ENCODE results near the gene EPHA6. TPM values are rescaled to one million over a fixed set of nuclear protein-coding genes. Genes with fewer than 3 reads are reported as not detected.

EPHA6 gene
- total RNA-seq, 4 donors from 2014 or later, result 2.1 to 7.0 (median 5.8) TPM

DNA sequence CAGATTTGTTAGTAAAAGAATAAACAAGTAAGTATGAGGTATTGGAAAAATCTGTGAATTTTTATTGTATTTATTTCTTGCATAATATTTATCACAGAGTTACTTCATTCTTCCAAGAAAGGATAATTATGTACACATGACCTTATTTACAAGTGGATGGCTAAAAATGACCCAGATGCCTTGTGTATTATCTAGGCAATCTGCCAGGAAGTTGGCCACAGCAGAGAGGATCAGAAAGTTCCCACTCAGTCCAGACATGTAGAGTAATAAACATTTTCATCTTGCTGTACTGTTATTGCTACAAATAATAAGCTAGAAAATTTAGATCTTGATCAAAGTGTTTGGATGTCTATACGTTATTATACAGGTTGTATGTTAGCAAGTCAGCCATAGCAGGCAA, 317.1 kb downstream of the EPHA6 start:
- WGBS, 2 donors, result 71 to 93% methylated on average over 1 of the region's 1 CpG
- Histone ChIP-seq H3K4me3 (replicated peaks in 1 of 3) (no peak overlapping the region), H3K36me3 (no peaks in the 10 kb centered on the region), H3K4me1 (no peaks in the 10 kb centered on the region), H3K27me3 (no peaks in the 10 kb centered on the region), H3K27ac (no peak overlapping the region), H3K9me3 (no peaks in the 10 kb centered on the region)
- TF ChIP-seq, protein P1, sequence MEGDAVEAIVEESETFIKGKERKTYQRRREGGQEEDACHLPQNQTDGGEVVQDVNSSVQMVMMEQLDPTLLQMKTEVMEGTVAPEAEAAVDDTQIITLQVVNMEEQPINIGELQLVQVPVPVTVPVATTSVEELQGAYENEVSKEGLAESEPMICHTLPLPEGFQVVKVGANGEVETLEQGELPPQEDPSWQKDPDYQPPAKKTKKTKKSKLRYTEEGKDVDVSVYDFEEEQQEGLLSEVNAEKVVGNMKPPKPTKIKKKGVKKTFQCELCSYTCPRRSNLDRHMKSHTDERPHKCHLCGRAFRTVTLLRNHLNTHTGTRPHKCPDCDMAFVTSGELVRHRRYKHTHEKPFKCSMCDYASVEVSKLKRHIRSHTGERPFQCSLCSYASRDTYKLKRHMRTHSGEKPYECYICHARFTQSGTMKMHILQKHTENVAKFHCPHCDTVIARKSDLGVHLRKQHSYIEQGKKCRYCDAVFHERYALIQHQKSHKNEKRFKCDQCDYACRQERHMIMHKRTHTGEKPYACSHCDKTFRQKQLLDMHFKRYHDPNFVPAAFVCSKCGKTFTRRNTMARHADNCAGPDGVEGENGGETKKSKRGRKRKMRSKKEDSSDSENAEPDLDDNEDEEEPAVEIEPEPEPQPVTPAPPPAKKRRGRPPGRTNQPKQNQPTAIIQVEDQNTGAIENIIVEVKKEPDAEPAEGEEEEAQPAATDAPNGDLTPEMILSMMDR (IDR thresholded peaks at IDR 0.05), result no peak
- no peak for TF ChIP-seq POLR2A (IDR thresholded peaks at IDR 0.05)
- DNase-seq, result no peak
- intact Hi-C loops (cut with DNase I), result no loop called here

DNA sequence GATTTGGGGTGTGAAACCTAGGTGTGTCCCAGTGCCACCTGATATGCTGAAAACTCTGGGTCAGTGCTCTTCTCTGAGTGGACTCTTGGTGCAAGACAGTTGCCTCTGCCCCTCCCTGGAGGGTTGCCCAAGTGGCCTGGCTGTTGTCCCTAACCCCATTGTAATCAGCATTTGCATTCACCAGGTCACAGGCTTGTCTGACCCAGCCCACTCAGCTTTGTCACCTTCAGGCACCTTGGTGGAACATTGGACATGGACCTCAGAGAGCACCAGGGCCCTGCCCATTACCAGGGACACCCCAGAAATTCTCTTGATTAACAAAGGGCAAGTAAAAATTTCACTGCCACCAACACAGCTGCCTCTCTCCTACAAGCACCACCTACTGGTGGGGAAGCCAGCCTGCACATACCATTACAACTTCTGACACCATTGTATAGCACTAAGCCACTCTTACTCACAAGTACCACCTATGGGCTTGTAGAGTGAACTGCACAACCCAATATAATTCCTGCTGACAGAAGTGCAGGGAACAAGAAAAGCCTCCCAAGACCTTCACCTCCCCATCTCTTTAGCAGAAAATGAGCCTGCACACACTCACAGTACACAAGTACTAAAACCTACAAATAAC, 324.6 kb downstream of the EPHA6 start:
- no peak for DNase-seq
- Histone ChIP-seq H3K4me1 (no peaks in the 10 kb centered on the region), H3K27me3 (no peaks in the 10 kb centered on the region), H3K4me3 (replicated peaks in 1 of 3) (no peak overlapping the region), H3K27ac (no peak overlapping the region), H3K9me3 (no peaks in the 10 kb centered on the region), H3K36me3 (no peaks in the 10 kb centered on the region)
- intact Hi-C loops (cut with DNase I), result no loop called here
- TF ChIP-seq, protein P1 (IDR thresholded peaks at IDR 0.05), result no peak
- no peak for TF ChIP-seq POLR2A (IDR thresholded peaks at IDR 0.05)

DNA sequence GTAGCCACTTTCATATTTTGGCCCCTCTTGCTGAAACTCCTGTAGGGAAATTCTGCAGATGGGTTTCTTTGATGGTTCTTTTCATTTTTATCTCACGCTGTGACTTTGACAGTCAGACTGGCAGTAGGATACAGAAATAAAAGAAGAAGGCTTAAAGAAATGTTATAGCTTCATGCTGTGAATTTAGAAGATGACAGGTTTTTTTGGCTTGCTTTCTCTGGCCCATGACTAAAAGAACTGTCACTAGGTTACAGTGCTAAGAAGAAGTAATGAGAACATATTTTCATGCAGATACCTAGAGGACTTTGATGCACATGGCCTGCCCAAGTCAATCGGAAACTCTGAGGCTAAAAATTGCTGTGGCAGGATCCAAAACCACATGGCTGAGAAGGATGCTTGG, 334.5 kb downstream of the EPHA6 start:
- no peak overlapping the region for H3K4me3 ChIP-seq (replicated peaks in 1 of 3)
- TF ChIP-seq POLR2A (IDR thresholded peaks at IDR 0.05), result no peak
- TF ChIP-seq, protein P1 (IDR thresholded peaks at IDR 0.05), result no peak
- H3K9me3 ChIP-seq, result no peaks in the 10 kb centered on the region
- no peak for DNase-seq
- H3K27ac ChIP-seq, result no peak overlapping the region
- H3K36me3 ChIP-seq, result no peaks in the 10 kb centered on the region
- no peaks in the 10 kb centered on the region for H3K4me1 ChIP-seq
- intact Hi-C loops (cut with DNase I), result no loop called here
- 89 to 92% methylated on average over 2 of the region's 2 CpGs for WGBS, 2 donors
- no peaks in the 10 kb centered on the region for H3K27me3 ChIP-seq

GRCh38 chr3:97161169-97161568, 346.8 kb downstream of the EPHA6 start:
- intact Hi-C loops (cut with DNase I), result no loop called here
- TF ChIP-seq, protein P1 (IDR thresholded peaks at IDR 0.05), result no peak
- TF ChIP-seq POLR2A (IDR thresholded peaks at IDR 0.05), result no peak
- Histone ChIP-seq H3K4me3 (replicated peaks in 1 of 3) (no peak overlapping the region), H3K9me3 (no peaks in the 10 kb centered on the region), H3K27me3 (no peaks in the 10 kb centered on the region), H3K27ac (no peak overlapping the region), H3K36me3 (no peaks in the 10 kb centered on the region), H3K4me1 (no peaks in the 10 kb centered on the region)
- no peak for DNase-seq
- WGBS, 2 donors, result 88 to 93% methylated on average over 2 of the region's 2 CpGs

DNA sequence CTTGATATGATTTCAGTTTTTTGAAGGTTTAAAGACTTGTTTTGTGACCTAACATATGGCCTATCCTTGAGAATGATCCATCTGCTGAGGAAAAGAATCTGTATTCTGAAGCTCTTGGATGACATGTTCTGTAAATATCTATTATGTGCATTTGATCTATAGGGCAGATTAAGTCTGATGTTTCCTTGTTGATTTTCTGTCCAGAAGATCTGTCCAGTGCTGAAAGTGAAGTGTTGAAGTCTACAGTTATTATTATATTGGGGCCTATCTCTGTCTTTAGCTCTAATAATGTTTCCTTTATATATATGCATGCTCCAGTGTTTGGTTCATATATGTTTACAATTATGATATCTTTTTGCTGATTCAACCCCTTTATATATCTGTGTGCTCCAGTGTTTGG, 362.8 kb downstream of the EPHA6 start:
- intact Hi-C loops (cut with DNase I), result no loop called here
- DNase-seq, result no peak
- Histone ChIP-seq H3K4me3 (replicated peaks in 1 of 3) (no peak overlapping the region), H3K9me3 (no peaks in the 10 kb centered on the region), H3K36me3 (no peaks in the 10 kb centered on the region), H3K4me1 (no peaks in the 10 kb centered on the region), H3K27me3 (no peaks in the 10 kb centered on the region), H3K27ac (no peak overlapping the region)
- TF ChIP-seq, protein P1 (IDR thresholded peaks at IDR 0.05), result no peak
- TF ChIP-seq POLR2A (IDR thresholded peaks at IDR 0.05), result no peak
